ENCODE results near the gene KCNC1.

Gene KCNC1

GRCh38 chr11:17776212-17776875 lies 41.8 kb downstream of the KCNC1 start:
- H3K4me2 ChIP-seq (ENCODE audit: low read length) = no peak overlapping the region
- no peak for TF ChIP-seq CTCF (IDR thresholded peaks at IDR 0.05; ENCODE audit: low read depth, low read length)
- no peak for TF ChIP-seq EZH2phosphoT487 (IDR thresholded peaks at IDR 0.05; ENCODE audit: low read depth)
- no peaks in the 10 kb centered on the region for H3K9me3 ChIP-seq (ENCODE audit: insufficient read depth, low read length)
- no peak overlapping the region for H3K4me3 ChIP-seq (ENCODE audit: low read length)
- no peak overlapping the region for H2AFZ ChIP-seq (ENCODE audit: low read depth, low read length)
- H4K20me1 ChIP-seq (ENCODE audit: insufficient read depth, low read length) = no peaks in the 10 kb centered on the region
- no peaks in the 10 kb centered on the region for H3K4me1 ChIP-seq (ENCODE audit: low read length)
- H3K27ac ChIP-seq (ENCODE audit: low read length) = no peak overlapping the region
- H3K9ac ChIP-seq (ENCODE audit: low read length) = no peak overlapping the region
- no peaks in the 10 kb centered on the region for H3K27me3 ChIP-seq (ENCODE audit: low read depth, low read length)
- H3K36me3 ChIP-seq (replicated peaks; ENCODE audit: low read depth, low read length) = no peaks in the 10 kb centered on the region
- no peaks in the 10 kb centered on the region for H3K79me2 ChIP-seq (ENCODE audit: low read length)

DNA sequence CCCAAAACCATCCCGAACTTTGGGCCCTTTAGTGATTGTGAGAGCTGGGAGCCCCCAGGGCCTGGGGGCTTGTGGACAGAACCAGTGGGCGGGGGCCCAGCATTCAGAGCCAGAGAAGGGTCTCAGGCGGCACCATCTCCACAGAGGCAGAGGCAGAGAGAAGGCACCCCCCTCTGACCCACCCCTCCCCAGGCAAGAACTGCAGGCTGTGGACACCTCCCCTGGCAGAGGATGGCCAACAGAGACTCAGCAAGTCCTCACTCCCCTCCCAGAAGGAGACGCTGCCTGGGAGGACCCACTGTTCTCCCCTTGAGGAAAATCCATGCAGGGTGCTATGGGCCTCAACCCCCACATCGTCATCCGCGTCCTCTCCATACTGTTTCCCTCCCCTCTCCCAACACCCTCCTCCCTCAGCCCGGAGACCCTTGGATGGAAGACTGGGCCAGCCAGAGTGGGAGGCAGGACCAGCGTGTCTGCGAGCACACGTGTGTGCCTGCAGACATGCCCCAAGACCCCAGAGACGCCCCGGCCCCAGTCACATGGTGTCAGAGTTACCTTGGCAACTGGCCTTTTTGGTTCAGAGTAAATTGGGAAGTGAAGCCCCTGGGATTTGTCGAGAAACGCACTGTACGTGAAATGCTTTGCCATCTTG lies 42.6 kb downstream of the KCNC1 start:
- Histone ChIP-seq H3K36me3 (replicated peaks; ENCODE audit: low read depth, low read length) (no peaks in the 10 kb centered on the region), H3K4me1 (ENCODE audit: low read length) (no peaks in the 10 kb centered on the region), H3K27ac (ENCODE audit: low read length) (no peak overlapping the region), H3K27me3 (ENCODE audit: low read depth, low read length) (no peaks in the 10 kb centered on the region), H2AFZ (ENCODE audit: low read depth, low read length) (no peak overlapping the region), H3K4me3 (ENCODE audit: low read length) (no peak overlapping the region), H3K9me3 (ENCODE audit: insufficient read depth, low read length) (no peaks in the 10 kb centered on the region), H4K20me1 (ENCODE audit: insufficient read depth, low read length) (no peaks in the 10 kb centered on the region), H3K9ac (ENCODE audit: low read length) (no peak overlapping the region), H3K4me2 (ENCODE audit: low read length) (no peak overlapping the region), H3K79me2 (ENCODE audit: low read length) (no peaks in the 10 kb centered on the region)
- TF ChIP-seq EZH2phosphoT487 (IDR thresholded peaks at IDR 0.05; ENCODE audit: low read depth) (no peak), CTCF (IDR thresholded peaks at IDR 0.05; ENCODE audit: low read depth, low read length) (no peak)

DNA sequence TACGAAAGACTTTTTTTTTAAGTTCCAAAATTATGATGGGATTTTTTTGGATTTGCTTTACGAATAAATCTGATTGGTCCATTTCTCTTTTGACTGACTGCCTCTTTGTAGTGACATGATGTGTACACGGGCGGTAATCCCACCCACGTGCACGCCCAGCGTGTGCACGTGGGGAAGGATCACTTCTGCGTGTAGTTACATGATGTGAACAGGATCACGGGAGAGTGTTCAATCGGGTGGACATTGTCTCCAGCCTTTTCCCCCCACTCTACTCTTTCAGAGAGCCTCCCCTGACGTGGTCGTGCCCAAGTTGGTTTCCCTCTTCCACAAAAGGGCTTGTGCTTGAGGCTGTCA lies 43.1 kb downstream of the KCNC1 start:
- TF ChIP-seq CTCF (IDR thresholded peaks at IDR 0.05; ENCODE audit: low read depth, low read length) = no peak
- no peak for TF ChIP-seq EZH2phosphoT487 (IDR thresholded peaks at IDR 0.05; ENCODE audit: low read depth)
- no peaks in the 10 kb centered on the region for H3K36me3 ChIP-seq (replicated peaks; ENCODE audit: low read depth, low read length)
- H2AFZ ChIP-seq (ENCODE audit: low read depth, low read length) = no peak overlapping the region
- no peak overlapping the region for H3K4me2 ChIP-seq (ENCODE audit: low read length)
- H3K79me2 ChIP-seq (ENCODE audit: low read length) = no peaks in the 10 kb centered on the region
- H3K27me3 ChIP-seq (ENCODE audit: low read depth, low read length) = no peaks in the 10 kb centered on the region
- H3K4me3 ChIP-seq (ENCODE audit: low read length) = no peak overlapping the region
- no peaks in the 10 kb centered on the region for H3K9me3 ChIP-seq (ENCODE audit: insufficient read depth, low read length)
- no peaks in the 10 kb centered on the region for H3K4me1 ChIP-seq (ENCODE audit: low read length)
- no peak overlapping the region for H3K27ac ChIP-seq (ENCODE audit: low read length)
- H3K9ac ChIP-seq (ENCODE audit: low read length) = no peak overlapping the region
- no peaks in the 10 kb centered on the region for H4K20me1 ChIP-seq (ENCODE audit: insufficient read depth, low read length)

DNA sequence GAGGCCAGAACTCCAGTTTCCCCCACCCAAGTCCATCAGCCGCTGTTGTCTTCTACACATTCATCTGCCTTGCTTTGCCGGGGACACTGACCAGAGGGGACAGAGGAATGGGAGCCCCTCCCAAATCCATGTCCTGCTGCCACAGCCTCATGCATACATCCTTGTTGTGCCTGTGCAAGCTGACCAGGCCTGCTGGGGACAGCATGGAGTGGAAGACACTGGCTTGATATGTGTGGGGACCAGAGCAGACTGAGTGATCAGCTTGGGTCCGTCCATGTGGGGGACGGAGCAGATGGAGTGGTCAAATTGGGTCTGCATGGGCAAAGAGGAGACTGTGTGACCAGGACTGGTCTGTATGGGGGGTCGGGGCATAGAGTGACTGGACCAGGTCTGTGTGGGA lies 43.8 kb downstream of the KCNC1 start:
- Histone ChIP-seq H3K9me3 (ENCODE audit: insufficient read depth, low read length) (no peaks in the 10 kb centered on the region), H2AFZ (ENCODE audit: low read depth, low read length) (no peak overlapping the region), H4K20me1 (ENCODE audit: insufficient read depth, low read length) (no peaks in the 10 kb centered on the region), H3K27ac (ENCODE audit: low read length) (no peak overlapping the region), H3K36me3 (replicated peaks; ENCODE audit: low read depth, low read length) (no peaks in the 10 kb centered on the region), H3K4me1 (ENCODE audit: low read length) (no peaks in the 10 kb centered on the region), H3K4me3 (ENCODE audit: low read length) (no peak overlapping the region), H3K9ac (ENCODE audit: low read length) (no peak overlapping the region), H3K79me2 (ENCODE audit: low read length) (no peaks in the 10 kb centered on the region), H3K4me2 (ENCODE audit: low read length) (no peak overlapping the region), H3K27me3 (ENCODE audit: low read depth, low read length) (no peaks in the 10 kb centered on the region)
- TF ChIP-seq EZH2phosphoT487 (IDR thresholded peaks at IDR 0.05; ENCODE audit: low read depth) (no peak), CTCF (IDR thresholded peaks at IDR 0.05; ENCODE audit: low read depth, low read length) (no peak)
